Naive thymus-derived CD4-positive, alpha-beta T cell (primary cell): ENCODE data around the gene IFTAP. TPM values are rescaled to one million over a fixed set of nuclear protein-coding genes. Genes with fewer than 3 reads are reported as not detected.

ENCODE experiments used
- polyA plus RNA-seq, 2 donors: library from polyadenylated mRNA; unstranded; fragments of 300-500 nt; fragmentation: Illumina TruSeq; gene quantifications; one replicate each; pipeline ENCODE4 v1.2.3, GENCODE V29; 2021
- total RNA-seq, 6 experiments: library from RNA in 5 of 6; stranded (reverse) in 5 of 6; gene quantifications; 1 replicate in 5 of 6; 2 replicates in 1 of 6; pipeline ENCODE4 v1.2.3 and lab custom pipeline; 2021 to 2026

IFTAP gene
- total and polyA plus RNA-seq, 7 experiments from 2014 or later: 1.1 to 14.1 (median 3.2) TPM; not detected in 1

Other genes starting within 250 kb of the IFTAP start
- 10 to 100 TPM; 14.7 to 22.2 (median 20.6) TPM for gene TRAF6, start 84.2 kb upstream of the IFTAP start, total RNA-seq
- 1 to 10 TPM; 7.9 to 9.6 TPM for gene TRAF6, start 84.2 kb upstream of the IFTAP start, polyA plus RNA-seq
- gene RAG1, start 26.5 kb upstream of the IFTAP start, total RNA-seq: under 1 TPM; 0.15 to 0.65 (median 0.37) TPM
- gene RAG1, start 26.5 kb upstream of the IFTAP start, polyA plus RNA-seq: not detected
- gene RAG2, start 3.7 kb downstream of the IFTAP start, total RNA-seq: not detected
- not detected for gene RAG2, start 3.7 kb downstream of the IFTAP start, polyA plus RNA-seq